A549 treated with ZK216348 at 1 μM for 4 hours (cell line): ENCODE results near the gene MSH5. TPM values are rescaled to one million over a fixed set of nuclear protein-coding genes. Genes with fewer than 3 reads are reported as not detected.

Source experiments
- total RNA-seq: library from RNA; stranded (reverse); fragments of 200-300 nt; extraction: Qiagen RNA extraction; gene quantifications from 5 replicates; pipeline ENCODE4 v1.2.3, GENCODE V29; 2022; ENCODE audit warnings: low read depth

The MSH5 gene
- total RNA-seq: 13.3 to 18.7 TPM (median 13.6 TPM) in 5 replicates

DNA sequence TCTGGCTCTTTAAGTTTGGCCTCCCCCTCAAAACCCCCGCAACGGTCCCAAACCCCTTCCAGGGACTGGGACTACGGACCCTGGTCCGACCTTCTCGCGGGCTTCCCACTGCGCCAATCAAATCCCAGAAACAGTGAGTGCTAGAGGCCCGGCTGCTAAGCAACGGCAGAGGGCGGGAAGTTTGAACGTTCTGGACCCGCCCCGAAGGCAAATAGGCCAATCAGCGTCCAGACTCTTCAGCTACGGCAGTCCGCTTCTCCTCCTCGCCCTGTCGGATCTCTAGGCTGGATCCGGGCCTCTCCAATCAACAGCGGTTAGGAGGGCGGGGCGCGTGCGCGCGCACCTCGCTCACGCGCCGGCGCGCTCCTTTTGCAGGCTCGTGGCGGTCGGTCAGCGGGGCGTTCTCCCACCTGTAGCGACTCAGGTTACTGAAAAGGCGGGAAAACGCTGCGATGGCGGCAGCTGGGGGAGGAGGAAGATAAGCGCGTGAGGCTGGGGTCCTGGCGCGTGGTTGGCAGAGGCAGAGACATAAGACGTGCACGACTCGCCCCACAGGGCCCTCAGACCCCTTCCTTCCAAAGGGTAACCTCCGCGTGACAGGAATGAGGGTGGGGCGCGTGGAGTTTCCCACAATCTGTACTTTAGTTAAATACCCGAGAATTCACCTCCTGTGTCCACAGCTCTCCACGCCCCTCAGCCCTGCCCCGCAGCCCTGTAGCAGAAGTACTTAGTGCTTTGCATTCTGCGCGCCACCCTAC is at the start of gene MSH5:
MSH5 (plus strand) TSS at position 367 of the 758 bp plus-strand sequence. CDS start 462 bp downstream, outside the sequence.

DNA sequence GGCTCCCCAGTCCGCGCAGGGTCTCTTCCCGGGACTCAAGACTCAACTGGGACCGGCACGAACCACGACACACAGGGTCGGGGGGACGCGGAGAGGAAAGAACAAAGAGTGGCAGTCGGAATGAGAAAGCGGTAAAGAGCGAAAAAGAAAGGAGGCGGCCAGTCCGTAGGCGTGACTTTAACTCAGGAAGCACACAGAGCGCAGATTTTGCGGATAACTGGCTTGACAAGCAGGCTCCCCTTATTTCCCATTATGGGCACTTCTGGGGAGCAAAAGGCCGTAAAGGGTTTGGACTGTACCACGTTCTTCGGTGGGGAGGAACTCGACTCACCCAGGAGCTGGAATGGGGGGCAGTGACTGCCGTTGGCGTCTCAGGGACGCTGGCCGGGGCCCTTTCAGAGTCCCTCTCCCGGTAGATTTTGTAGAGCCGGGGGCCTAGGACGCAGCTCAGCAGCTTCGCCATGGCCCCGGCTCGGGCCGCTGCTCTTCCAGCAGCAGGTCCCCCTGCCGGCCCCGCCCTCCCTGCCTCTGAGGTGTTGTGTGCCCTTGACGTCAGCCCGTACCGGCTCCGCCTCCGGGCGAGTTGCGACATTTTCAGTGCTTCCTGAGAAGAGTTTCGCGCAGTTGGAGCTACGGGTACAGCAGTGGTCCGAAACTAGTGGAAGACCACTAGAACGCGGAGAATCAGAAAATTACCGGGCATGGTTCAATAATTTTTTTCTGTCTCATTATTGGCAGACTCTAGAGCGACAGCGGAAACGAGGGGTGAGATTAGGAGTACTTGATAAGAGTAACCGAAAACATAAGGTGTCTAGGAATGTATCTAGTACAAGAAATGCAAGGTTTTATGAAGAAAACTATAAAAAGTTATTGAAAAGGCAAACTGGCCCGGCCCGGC is 36.7 kb upstream of the MSH5 start, which contains the start of gene ABHD16A:
ABHD16A (minus strand) TSS at position 506 of the 898 bp plus-strand sequence; CDS start at position 463, 43 bp downstream.

DNA sequence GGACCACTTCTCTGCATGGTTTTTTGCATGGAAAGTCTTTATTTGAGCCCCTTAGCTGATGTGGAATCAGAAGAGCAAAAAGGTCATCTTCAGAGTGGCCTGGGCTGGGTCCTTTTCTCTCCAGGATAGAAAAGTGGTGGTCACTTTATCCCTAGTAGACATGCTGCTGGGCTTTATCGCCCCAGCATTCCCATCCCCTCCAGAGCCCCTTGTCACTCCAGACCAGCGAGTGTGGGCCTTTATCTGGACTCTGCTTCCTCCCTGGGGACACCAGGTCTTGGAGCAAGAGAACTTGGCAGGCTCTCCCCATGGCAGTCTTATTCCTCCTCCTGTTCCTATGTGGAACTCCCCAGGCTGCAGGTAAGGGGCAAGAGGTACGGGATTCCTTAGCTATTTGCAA is 33.2 kb upstream of the MSH5 start, which contains the start of gene LY6G6F:
LY6G6F (plus strand) TSS at position 268 of the 400 bp plus-strand sequence; CDS start at position 309, 41 bp downstream.

DNA sequence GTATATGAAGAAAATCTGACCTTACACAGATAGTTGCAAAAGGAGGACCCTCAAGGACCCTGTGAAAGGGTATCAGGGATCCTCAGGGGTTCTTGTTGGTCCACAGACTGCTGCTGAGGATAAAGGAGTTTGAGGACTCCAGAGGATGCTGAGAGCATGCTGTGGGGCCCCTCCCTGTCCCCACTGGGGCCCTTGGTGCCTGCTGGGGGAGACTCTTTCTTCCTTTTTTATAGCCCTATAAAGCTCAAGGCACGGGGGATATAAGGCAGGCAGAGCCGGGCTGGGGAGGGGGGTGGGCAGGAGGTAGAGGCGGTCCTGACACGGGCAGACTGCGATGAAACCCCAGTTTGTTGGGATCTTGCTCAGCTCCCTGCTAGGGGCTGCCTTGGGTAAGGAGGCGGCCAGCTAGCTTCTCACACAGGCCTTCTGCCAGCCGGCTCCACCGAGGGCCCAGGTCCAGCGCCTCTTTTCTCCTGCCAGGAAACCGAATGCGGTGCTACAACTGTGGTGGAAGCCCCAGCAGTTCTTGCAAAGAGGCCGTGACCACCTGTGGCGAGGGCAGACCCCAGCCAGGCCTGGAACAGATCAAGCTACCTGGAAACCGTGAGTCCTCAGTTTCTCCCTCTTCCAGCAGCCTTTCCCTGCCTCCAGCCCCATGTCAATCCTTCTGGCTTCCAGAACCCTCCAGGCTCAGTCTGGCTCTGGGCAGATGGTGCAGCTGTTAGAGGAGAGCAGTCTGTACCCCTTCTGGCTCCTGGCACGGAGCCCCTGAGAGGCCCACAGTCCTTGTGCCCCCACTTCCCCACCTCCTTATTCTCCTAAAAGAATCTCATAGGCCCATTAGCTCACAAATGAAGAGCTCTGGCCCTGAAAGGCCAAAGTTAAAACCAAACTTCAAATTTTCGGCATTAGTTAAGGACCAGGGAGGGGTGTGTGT is 24.5 kb upstream of the MSH5 start, which contains the start of gene LY6G6D:
LY6G6D (plus strand) TSS at position 327 of the 937 bp plus-strand sequence; CDS start at position 335, 8 bp downstream.

DNA sequence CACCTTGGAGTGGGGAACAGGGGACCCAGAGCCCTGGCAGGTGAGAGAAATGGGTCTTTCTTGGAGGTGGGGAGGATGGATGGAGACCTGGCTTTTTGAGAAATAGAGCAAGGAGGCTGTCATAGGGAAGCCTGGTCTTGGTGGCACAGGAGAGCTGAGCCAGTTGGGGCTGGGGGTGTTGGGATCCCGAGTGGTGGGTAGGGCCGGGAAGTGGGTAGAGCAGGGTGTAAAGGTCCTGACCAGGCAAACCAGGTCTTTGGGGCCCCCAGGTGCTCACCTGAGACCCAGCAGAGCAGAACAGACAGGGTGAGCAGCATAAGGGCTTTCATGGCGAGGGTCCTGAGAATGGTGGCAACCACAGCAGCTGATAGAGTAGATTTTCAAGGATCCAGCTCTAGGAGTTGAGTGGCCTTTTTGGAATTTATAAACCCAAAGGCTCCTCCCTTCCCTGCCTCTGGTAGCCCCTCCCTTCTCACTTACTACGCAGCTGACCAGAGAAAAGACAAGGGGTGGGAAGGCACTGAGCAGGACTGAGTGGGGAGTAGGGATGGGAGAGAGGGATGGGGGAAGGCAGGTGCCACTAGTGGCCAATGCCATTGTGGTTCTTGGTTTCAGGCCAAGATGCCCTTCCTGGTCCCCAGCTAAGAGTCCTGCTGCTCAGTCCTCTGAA is 18.3 kb upstream of the MSH5 start, which contains the start of gene LY6G6C:
LY6G6C (minus strand) TSS at position 396 of the 670 bp plus-strand sequence; CDS start at position 329, 67 bp downstream.

DNA sequence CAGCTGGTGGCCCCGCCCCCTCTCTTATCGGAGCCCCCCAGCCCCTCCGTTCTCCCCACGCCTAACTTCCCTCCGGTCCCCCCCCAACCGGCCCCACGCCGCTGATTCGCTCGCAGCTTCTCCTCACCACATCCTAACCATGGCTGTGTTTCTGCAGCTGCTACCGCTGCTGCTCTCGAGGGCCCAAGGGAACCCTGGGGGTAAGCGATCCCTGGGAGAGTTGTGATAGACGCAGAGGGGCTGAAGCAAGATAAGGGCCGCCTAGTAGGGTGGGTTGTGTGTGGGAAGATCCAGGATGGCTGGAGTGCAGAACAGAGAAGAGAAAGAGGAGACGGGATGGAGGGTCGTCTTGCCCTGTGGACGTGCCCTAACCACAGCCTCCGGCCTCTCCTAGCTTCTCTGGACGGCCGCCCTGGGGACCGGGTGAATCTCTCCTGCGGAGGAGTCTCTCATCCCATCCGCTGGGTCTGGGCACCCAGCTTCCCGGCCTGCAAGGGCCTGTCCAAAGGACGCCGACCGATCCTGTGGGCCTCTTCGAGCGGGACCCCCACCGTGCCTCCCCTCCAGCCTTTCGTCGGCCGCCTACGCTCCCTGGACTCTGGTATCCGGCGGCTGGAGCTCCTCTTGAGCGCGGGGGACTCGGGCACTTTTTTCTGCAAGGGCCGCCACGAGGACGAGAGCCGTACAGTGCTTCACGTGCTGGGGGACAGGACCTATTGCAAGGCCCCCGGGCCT is 16.4 kb upstream of the MSH5 start, which contains the start of gene MPIG6B:
MPIG6B (plus strand) TSS at position 129 of the 735 bp plus-strand sequence; CDS start at position 140, 11 bp downstream.

DNA sequence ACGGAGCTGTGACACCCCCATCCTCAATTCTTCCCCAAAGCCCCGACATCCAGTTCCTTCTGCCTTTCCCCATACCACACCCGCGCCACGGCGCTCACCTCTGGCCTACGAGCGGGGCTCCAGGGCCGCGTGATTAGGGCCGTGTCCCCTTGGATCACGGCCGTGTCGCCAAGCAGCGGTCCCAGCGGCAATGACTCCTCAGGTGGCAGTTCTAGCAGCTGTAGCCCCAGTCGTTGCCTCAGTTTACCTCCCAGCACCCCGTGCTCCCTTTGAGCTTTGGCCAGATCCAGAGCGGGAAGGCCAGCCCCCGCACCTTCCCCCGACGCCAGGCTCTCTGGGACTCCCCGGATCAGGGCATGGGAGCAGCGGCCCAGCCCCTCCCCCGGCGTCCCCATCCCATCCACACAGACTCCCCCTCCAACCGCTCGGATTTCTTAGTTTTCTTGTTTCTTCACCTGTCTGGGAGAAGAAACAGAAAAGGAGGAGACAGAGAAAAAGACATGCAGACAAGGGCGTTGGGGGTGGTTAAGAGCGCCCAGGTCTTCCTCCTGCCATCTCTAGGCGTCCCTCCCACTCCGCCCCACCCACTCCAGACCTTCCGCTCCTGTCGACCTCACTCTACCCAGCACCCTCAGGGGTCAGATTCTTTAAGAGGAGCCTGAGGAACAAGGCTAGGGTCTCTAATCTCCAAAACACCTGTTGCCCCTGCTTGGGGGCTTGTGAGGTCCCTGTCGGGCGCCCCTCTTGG is 10.9 kb upstream of the MSH5 start, which contains the start of gene DDAH2:
DDAH2 (minus strand) TSS at position 533 of the 748 bp plus-strand sequence; CDS start at position 395, 138 bp downstream.

DNA sequence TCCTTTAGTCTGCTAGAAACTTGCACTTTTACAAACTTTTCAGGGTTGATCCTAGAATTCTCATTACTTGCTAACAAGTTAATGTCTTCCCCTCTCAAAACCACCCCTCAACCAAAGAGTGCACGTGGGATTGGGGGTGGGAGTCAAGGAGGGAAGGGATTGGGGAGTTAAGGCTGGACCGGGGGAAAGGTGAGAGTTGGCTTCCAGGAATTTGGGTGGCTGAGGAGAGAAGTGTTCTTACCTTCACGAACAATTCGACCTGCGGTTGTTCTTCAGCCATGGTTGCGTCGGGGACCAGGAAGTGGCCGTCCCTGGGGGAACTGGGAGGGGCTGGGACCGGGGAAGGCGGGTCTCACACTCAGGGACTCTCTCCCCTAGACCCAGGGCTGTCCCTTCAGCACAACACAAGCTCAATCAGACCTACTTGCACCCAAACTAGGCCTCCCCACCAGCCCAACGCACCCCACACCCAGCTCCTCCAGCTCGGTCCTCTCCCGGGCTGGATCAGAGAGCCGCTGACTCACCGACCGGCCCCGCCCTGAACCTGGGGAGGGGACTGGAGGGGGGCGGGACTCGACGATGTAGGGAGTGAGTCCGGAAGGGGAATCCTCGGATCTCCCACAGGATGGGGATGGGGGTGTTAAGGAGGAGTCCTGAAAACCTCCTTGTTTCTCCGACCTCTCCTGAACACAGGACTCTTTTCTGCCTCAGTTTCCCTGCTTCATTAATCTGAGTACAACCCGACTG is 3.6 kb upstream of the MSH5 start, which contains the start of gene CLIC1:
CLIC1 (minus strand) TSS at position 510 of the 747 bp plus-strand sequence; CDS start at position 280, 230 bp downstream.

DNA sequence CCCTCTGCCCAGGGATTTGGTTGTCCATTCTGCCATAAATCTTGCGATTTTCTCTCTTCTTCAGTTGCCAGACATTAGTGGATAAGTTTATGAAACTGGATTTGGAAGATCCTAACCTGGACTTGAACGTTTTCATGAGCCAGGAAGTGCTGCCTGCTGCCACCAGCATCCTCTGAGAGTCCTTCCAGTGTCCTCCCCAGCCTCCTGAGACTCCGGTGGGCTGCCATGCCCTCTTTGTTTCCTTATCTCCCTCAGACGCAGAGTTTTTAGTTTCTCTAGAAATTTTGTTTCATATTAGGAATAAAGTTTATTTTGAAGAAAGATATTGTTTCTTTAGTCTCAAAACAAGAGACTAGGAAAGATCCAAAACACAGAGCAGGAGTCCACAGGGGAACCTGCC is 22.6 kb downstream of the MSH5 start, which contains the start of gene SAPCD1:
SAPCD1 (plus strand) TSS at position 301 of the 400 bp plus-strand sequence. CDS start 399 bp downstream, outside the sequence.

DNA sequence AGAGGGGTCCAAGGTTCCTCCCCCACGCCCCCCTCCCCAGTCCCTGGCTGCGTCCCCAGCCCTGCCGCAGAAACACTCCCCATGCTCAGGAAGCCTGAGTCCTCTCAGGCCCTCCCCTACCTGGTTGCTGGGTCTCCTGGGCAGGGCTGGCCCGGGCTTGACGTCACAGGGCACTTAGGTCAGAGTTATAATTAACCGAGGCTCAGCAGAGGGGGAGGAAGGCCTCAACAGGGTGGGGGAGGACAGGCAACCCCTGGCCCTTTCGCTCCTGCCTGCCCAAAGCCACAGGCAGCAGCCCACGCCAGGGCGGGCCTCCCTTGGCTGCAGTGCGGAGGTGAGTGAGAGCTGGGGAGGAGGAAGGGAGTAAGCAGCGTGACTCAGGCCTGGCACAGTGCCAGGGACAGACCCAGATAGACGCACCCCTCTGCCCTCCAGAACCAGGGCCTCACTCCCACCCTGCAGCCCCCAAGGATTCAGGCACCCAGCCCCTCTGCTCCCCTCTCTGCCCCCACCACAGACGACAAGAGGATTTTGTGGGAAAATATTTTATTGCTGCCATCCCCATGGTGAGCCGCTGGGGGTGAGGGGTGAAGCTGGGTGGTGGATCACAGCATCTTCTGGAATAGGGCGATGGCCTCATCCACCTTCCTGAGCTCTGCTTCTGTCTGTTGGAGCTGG is 37.3 kb downstream of the MSH5 start, which contains the start of gene VWA7:
VWA7 (minus strand) TSS at position 340 of the 678 bp plus-strand sequence. CDS start 549 bp downstream, outside the sequence.

DNA sequence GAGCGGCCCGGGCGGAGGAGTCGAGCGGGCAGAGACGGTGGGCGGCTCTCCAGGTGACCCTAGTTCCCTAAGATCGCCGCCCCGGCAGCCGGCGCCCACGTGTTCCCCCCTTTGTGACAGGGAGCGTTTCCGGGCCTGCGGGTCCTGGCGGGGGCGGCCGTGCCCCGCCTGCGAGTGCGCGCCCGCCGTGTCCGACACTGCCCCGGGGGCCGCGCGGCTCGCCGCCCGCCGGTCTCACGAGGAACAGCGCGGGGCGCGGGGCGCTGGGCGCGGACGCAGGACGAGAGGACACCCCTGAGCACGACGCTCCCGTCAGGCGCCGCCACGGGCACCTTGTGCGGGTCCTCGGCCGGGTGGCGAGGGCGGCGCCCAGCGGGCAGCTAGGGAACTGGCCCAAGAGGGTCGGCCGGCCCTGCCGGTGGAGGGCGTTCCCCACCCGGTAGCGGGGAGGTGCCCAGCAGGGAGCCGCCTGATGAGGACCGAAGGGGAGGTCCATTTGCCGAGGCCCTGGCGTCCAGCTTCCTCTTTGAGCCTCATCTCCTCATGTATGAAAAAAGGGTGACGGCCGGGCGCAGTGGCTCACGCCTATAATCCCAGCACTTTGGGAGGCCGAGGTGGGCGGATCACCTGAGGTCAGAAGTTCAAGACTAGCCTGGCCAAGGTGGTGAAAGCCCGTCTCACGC is 56.0 kb downstream of the MSH5 start, which contains the start of gene VARS1:
VARS1 (minus strand) TSS at position 137 of the 683 bp plus-strand sequence. CDS start 535 bp downstream, outside the sequence.

DNA sequence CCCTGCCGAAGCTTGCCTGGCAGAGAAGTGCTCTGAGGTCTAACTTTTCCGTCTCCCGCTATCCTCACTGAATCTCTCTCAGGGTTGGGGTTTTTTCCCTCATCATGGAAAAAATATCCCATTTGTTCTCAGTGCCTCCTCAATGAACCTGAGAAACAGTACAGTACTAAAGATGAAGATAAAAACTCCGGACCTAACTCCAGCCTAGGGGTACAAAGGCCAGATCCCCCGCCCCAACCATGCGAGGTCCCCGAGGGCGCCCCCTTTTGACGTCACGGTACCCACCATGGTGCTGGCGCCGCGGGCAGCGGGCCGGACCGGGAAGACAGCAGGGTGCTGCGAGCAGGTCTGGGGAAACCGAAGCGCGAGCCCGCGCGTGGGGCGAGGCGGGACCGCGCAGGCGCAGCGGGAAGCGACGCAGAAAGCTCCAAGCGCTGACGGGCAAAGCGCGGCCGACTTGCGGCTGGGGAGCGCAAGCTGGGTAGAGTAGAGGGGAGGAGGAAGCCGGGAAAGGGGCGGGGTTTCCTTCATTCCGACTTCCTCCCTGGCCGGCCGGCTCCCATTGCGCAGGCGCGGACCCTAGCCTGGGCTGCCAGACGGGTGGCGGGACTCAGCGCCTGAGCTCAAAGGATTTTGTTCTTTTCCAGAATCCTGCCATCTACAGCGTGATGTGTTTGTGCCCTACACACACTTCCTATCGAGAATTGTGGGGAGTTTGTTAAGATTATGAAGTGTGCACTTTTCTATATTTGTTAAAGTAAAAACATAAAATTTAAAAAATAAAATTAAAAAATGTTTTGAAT is 66.9 kb downstream of the MSH5 start, which contains the start of gene LSM2:
LSM2 (minus strand) TSS at position 497 of the 803 bp plus-strand sequence; CDS start at position 288, 209 bp downstream.

